H1 (cell line): ENCODE measurements around the gene FAM167B. TPM values are rescaled to one million over a fixed set of nuclear protein-coding genes. Genes with fewer than 3 reads are reported as not detected.

Source experiments
- ATF2 ChIP-seq: IDR thresholded peaks from 2 replicates; pipeline ENCODE4 v1.6.1; 2012; ENCODE audit warnings: low read length, inconsistent platforms
- polyA plus RNA-seq, 7 experiments: library from polyadenylated mRNA; depleted of rRNA in 3 of 7; stranded (reverse) in 5 of 7; unstranded in 2 of 7; fragments of >200 nt in 5 of 7; fragments of 200-250 nt in 2 of 7; gene quantifications; 1 replicate in 5 of 7; 2 replicates in 1 of 7; 4 replicates in 1 of 7; pipeline versions ENCODE4 v1.2.1 to v1.2.3, GENCODE V29; 2011 to 2013; ENCODE audit warnings: missing spikeins in 2 of 7, mixed read lengths in 2 of 7
- total RNA-seq: library from RNA; stranded (reverse); fragmentation: NEBNext Ultra II Directional; extraction: Animal tissue kit (Norgen Biotek cat#: 25700); gene quantifications from 2 replicates; pipeline ENCODE4 v1.2.1, GENCODE V29; 2021

The FAM167B gene
- total and polyA plus RNA-seq, 2 of the 8 experiments (the other 6 are each of a cell fraction or from before 2014, with no cell fraction given), result 2.8 to 3.9 TPM

- no peak for TF ChIP-seq ATF2
Observed at GRCh38 chr1:32241001-32241763, 5.8 kb upstream of the FAM167B start (continued).
